Naive B cell (primary cell): ENCODE results near the gene GFOD1. TPM values are rescaled to one million over a fixed set of nuclear protein-coding genes. Genes with fewer than 3 reads are reported as not detected.
A peak's percentile ranks its signal among the peaks of the same experiment; 100 is the strongest.

ENCODE experiments used
- ATAC-seq, 2 donors: fragments of 150-1000 bp; cut with Tn5 transposase; 2 replicates each; pipeline ENCODE4 v1.10.0; 2021; ENCODE audit warnings: low read depth in 2 of 2, mild to moderate bottlenecking in 2 of 2, moderate library complexity in 2 of 2
- DNase-seq: peaks from one replicate; pipeline ENCODE4 v3.0.0; 2022
- H3K27ac Mint-ChIP-seq, 6 donors: one replicate each; pipeline ENCODE4 v1.8.0; 2020 to 2022; ENCODE audit warnings: mild to moderate bottlenecking in 6 of 6, mixed read lengths in 6 of 6, moderate library complexity in 5 of 6, inconsistent platforms in 2 of 6
- H3K27me3 Mint-ChIP-seq, 3 donors: one replicate each; pipeline ENCODE4 v1.8.0; 2021 to 2022; ENCODE audit warnings: mixed read lengths in 3 of 3, mild to moderate bottlenecking in 1 of 3
- H3K36me3 Mint-ChIP-seq, 2 donors: one replicate each; pipeline ENCODE4 v1.8.0; 2020 to 2022; ENCODE audit warnings: mixed read lengths in 2 of 2, inconsistent platforms in 1 of 2, mild to moderate bottlenecking in 1 of 2
- H3K4me1 Mint-ChIP-seq, 3 donors: one replicate each; pipeline ENCODE4 v1.8.0; 2020 to 2022; ENCODE audit warnings: mixed read lengths in 3 of 3, inconsistent platforms in 1 of 3, mild to moderate bottlenecking in 1 of 3, moderate library complexity in 1 of 3
- H3K4me3 Mint-ChIP-seq, 8 donors: one replicate each; pipeline ENCODE4 v1.8.0; 2020 to 2022; ENCODE audit warnings: mild to moderate bottlenecking in 8 of 8, mixed read lengths in 8 of 8, moderate library complexity in 8 of 8, inconsistent platforms in 2 of 8
- H3K9me3 Mint-ChIP-seq, 7 donors: one replicate each; pipeline ENCODE4 v1.8.0; 2020 to 2022; ENCODE audit warnings: mixed read lengths in 7 of 7, mild to moderate bottlenecking in 5 of 7, inconsistent platforms in 2 of 7, moderate library complexity in 1 of 7
- polyA plus RNA-seq, 6 donors: library from polyadenylated mRNA; unstranded; fragments of 300-500 nt; fragmentation: Illumina TruSeq; gene quantifications; one replicate each; pipeline ENCODE4 v1.2.3, GENCODE V29; 2021; ENCODE audit warnings: low read depth in 6 of 6

GFOD1 gene, protein sequence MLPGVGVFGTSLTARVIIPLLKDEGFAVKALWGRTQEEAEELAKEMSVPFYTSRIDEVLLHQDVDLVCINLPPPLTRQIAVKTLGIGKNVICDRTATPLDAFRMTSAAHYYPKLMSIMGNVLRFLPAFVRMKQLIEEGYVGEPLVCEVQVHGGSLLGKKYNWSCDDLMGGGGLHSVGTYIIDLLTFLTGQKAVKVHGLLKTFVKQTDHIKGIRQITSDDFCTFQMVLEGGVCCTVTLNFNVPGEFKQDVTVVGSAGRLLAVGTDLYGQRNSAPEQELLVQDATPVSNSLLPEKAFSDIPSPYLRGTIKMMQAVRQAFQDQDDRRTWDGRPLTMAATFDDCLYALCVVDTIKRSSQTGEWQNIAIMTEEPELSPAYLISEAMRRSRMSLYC
- 10 to 100 TPM in 1 of 6 donors, 1 to 10 TPM in 5; 2.9 to 10.7 (median 5.4) TPM for polyA plus RNA-seq

DNA sequence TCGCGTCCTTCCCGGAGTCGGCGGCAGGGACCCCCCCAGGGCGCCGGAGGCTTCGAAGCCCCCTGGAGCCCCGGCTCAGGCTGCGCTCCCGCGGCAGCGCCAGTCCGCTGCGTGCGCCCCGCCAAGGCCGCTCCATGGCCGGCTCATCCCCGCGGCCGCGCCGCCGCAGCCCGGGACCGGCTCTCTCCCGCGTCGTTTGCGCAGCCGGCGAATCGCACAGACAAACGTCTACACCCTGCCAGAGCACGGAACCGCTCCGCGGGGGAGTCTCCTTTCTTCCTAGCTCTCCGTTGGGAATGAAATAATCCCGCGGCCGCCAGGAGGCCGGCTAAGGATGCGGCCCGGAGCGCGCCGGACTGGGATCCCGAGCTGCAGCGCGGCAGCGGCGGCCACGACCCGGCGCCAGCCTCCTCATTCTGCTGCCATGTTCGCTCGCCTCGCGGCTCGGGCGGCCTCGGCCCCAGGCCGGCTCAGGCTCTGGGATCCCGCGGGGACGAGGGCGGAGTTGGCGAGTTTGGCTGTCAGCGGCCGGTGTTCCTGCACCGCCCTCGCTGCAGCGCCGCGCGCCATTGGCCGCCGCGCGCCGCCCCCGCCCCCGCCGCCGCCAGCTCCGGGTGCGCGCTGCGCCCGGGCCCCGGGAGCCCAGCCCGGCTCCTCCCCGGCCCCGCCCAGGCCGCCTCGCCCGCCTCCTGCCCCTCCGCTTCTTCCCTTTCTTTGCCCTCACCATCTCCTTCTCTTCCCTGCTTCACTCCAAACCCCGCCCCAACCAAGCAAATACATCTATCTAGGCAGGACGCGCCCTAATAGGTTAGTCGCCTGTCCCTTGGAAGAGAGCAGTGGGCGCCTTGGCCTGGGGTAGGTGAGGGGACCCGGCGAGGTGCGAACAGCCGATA lies at the start of gene GFOD1:
GFOD1 (minus strand) TSS at position 479 of the 893 bp plus-strand sequence. CDS start 710 bp downstream, outside the sequence.
- Mint-ChIP-seq H3K4me1 (peaks cover 32 to 42% (median 33%) of the 10 kb centered on the region in 3 donors), H3K36me3 (no peaks in the 10 kb centered on the region), H3K4me3 (peak within 1 kb of the TSS; percentile 82 to 99 (median 94)), H3K9me3 (peaks cover 0 to 2% (median 0%) of the 10 kb centered on the region in 7 donors), H3K27me3 (no peaks in the 10 kb centered on the region), H3K27ac (peak within 1 kb of the TSS; percentile 72 to 96 (median 89))
- DNase-seq (peak; percentile 79), ATAC-seq (peak; percentile 65 to 66)

DNA sequence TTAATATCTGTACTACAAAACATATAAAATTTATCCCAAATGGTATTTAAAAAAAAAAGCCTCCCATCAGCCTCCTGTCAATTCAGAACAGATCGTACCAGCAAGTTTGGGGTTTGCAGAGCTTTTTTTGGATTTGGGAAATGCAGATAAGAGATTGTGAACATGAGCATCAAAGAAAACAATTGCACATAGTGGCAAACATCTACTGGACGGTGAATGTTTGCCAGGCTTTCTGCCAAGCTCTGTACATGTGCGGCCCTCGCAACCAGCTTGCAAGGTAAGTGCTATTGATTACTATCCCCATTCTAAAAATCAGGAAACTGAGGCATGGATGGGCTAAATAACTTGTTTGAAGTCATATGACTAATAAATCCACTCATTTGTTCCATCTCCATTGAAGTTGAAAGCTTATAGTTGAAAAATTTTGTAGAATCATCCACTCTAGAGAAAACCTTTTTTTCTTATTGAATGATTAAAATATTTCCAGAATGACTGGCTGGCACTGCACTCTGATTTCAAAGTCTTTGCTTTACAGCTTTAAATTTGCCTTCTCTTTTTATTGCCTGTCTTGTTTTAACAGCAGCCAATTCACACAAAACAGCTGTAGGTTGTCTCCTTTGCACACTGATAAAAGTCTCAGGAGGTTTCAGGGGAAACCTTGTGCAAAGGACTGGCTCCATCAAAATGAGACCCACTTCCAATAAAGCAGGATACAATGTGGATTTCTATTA lies 49.6 kb upstream of the GFOD1 start:
- H3K27me3 Mint-ChIP-seq = no peaks in the 10 kb centered on the region
- ATAC-seq = no peak
- DNase-seq = no peak
- H3K4me1 Mint-ChIP-seq = peaks cover 4 to 20% (median 12%) of the 10 kb centered on the region in 3 donors
- no peaks in the 10 kb centered on the region for H3K9me3 Mint-ChIP-seq
- no peak overlapping the region for H3K4me3 Mint-ChIP-seq
- H3K36me3 Mint-ChIP-seq = no peaks in the 10 kb centered on the region
- no peak overlapping the region for H3K27ac Mint-ChIP-seq

DNA sequence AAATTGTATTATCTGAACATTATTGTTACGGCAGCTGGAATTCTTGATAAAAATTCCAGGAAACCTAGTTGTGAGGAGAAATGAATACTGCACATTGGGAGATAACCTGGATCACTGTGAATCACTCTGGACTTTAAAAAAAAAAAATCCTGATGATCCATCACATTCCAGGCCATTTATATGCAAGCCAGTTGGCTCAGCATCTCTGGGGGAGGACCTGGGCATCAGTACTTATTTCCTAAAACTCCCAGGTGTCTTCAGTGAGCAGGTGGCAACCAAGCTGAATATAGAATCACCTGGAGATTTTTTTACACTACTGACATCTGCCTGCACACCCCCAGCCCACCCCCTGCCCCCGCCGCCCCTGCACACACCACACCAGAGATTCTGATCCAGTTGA lies 47.9 kb upstream of the GFOD1 start:
- Mint-ChIP-seq H3K36me3 (no peaks in the 10 kb centered on the region), H3K27ac (no peak overlapping the region), H3K4me3 (no peak overlapping the region), H3K9me3 (no peaks in the 10 kb centered on the region), H3K27me3 (no peaks in the 10 kb centered on the region), H3K4me1 (peaks cover 4 to 20% (median 12%) of the 10 kb centered on the region in 3 donors)
- DNase-seq (no peak), ATAC-seq (no peak)

DNA sequence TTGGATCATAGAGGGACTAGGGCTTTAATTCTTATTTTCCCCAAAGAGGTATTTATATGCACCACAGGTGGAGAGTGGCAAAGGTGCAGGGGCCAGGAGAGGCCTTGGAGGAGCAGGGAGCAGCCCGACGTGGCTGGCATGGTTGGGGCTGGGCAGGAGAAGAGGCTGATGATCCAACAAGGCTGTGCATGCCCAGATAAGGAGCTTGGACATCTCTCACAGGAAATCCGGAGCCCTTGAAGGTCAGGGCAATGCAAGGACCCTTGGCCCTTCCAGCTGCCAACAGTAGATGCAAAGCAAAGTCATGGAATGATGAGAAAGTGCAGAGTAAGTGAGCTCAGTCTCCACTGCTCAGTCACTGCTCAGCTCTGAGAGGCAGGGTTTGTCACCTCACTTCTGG lies 47.1 kb upstream of the GFOD1 start:
- peaks cover 1 to 13% (median 9%) of the 10 kb centered on the region in 3 donors for H3K4me1 Mint-ChIP-seq
- H3K27me3 Mint-ChIP-seq = no peaks in the 10 kb centered on the region
- DNase-seq (no peak), ATAC-seq (no peak)
- H3K27ac Mint-ChIP-seq = no peak overlapping the region
- H3K9me3 Mint-ChIP-seq = no peaks in the 10 kb centered on the region
- no peaks in the 10 kb centered on the region for H3K36me3 Mint-ChIP-seq
- H3K4me3 Mint-ChIP-seq = no peak overlapping the region

DNA sequence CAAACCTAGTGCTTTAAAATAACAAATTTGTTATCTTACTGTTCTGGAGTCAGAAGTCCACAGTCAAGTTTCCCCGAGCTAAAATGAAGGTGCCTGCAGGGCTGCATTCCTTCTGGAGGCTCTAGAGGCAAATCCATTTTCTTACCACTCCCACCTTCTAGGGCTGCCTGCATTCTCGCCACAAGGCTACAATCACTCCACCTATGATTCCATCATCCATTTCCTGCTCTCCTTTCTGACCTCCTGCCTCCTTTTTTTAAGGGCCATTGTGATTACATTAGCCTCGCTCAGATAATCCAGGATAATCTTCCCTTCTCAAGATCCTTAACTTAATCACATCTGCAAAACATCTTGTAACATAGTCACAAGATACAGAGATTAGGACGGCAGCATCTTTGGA lies 44.6 kb upstream of the GFOD1 start:
- Mint-ChIP-seq H3K4me3 (no peak overlapping the region), H3K9me3 (no peaks in the 10 kb centered on the region), H3K36me3 (no peaks in the 10 kb centered on the region), H3K27ac (peak overlapping the region in 1 of 6 donors; percentile 97), H3K4me1 (peaks cover 9 to 17% (median 9%) of the 10 kb centered on the region in 3 donors), H3K27me3 (no peaks in the 10 kb centered on the region)
- DNase-seq (no peak), ATAC-seq (no peak)

DNA sequence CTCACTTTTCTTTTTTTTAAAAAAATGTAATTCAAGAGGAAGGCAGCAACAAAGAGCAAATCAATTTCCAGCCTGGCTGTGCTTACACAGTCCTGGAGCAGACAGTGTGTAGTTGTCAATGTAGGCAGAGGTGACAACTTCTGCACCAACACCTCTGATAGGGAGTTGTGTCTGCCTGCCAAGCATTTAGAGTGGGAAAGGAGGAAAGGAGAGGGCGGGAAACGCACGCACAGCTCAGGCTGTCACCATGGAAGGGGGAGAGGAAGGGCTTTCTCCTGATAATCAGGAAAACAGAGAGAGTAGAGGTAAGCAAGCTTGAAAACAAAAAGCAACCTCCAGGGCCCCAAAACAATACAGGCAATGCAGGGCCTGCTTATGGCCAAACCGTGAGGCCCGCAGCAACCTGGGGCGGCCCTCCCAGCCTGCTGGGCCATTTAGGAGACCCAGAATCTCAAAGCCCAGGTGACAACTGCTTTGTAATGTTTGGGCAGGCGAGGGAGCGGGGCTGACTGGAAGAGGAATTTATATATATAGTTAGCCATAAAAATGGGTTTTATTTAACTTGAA lies 41.5 kb upstream of the GFOD1 start:
- Mint-ChIP-seq H3K36me3 (no peaks in the 10 kb centered on the region), H3K9me3 (no peaks in the 10 kb centered on the region), H3K27me3 (no peaks in the 10 kb centered on the region), H3K4me3 (no peak overlapping the region), H3K27ac (peak overlapping the region; percentile 77 to 95 (median 91)), H3K4me1 (peaks cover 24 to 43% (median 40%) of the 10 kb centered on the region in 3 donors)
- no peak for ATAC-seq
- no peak for DNase-seq

DNA sequence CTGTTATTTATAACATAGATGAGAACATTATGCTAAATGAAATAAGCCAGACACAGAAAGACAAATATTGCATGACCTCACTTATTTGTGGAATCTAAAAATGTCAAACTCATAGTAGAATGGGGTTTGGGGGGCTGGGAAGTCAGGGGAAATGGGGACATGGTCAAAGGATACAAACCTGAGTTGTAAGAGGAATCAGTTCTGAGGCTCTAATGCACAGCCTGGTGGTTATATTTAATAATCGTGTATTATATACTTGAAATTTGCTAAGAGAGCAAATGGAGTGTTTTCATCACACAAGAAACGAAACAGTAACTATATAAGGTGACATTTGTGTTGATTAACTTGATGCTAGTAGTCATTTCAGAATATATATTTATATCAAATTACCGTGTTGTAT lies 40.8 kb upstream of the GFOD1 start:
- DNase-seq = no peak
- H3K27ac Mint-ChIP-seq = peak overlapping the region in 5 of 6 donors; percentile 33 to 92 (median 77)
- H3K27me3 Mint-ChIP-seq = no peaks in the 10 kb centered on the region
- H3K4me3 Mint-ChIP-seq = no peak overlapping the region
- no peaks in the 10 kb centered on the region for H3K36me3 Mint-ChIP-seq
- no peaks in the 10 kb centered on the region for H3K9me3 Mint-ChIP-seq
- H3K4me1 Mint-ChIP-seq = peaks cover 26 to 46% (median 43%) of the 10 kb centered on the region in 3 donors
- ATAC-seq = no peak

DNA sequence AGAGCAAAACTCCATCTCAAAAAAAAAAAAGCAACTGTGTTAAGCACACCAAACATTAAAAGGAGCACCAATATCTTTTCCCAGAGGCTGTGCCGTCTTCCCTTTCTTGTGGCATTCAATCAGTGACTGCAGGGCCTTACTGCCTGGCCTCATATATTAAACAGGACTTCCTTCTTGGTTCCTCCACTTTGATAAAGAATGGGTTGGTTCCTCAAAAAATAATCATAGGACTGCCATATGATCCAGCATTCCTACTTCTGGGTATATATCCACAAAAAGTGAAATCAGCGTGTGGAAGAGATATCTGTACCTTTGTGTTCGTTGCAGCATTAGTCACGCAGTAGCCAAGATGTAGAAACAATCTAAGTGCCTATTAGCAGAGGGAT lies 40.3 kb upstream of the GFOD1 start:
- peak overlapping the region; percentile 5 to 94 (median 72) for H3K27ac Mint-ChIP-seq
- H3K27me3 Mint-ChIP-seq = no peaks in the 10 kb centered on the region
- H3K36me3 Mint-ChIP-seq = no peaks in the 10 kb centered on the region
- ATAC-seq (no peak), DNase-seq (no peak)
- H3K9me3 Mint-ChIP-seq = no peaks in the 10 kb centered on the region
- peak overlapping the region in 3 of 8 donors; percentile 54 to 74 (median 70) for H3K4me3 Mint-ChIP-seq
- peaks cover 26 to 46% (median 43%) of the 10 kb centered on the region in 3 donors for H3K4me1 Mint-ChIP-seq

DNA sequence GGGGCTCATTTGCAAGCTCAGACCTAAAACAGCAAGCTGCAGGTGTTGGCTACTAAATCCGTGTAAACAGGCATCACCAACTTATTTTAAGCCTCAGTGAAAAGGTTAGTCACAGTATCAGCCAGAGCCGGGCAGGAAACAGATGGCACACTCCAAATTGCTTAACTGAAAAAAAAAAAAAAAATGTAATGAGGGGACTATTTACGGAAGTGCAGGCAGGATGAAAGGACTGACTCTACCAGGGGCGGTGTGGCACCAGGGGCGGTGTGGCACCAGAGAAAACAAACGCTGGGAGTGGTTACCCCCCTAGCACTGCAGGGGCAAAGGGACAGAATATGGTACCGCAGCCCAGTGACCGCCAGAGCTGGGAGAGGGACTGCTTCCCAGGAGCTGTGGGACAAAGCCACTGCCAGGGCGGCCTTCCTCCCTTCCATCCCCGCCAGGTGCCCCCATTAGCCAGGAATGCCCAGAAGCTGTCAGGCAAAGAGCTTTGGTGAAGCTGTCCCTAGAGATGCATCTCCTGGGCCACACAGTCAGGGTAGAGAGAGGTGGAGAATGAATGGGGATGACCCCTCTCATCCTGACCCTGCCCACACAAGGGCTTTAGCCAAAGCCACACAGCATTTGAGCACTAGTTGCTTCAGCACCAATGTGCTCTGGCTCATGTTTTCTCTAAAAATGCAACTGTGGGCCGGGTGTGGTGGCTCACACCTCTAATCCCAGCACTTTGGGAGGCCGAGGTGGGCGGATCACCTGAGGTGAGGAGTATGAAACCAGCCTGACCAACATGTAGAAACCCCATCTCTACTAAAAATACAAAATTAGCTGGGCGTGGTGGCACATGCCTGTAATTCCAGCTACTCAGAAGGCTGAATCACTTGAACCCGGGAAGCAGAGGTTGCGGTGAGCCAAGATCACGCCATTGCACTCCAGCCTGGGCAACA lies 39.6 kb upstream of the GFOD1 start:
- H3K4me1 Mint-ChIP-seq = peaks cover 26 to 46% (median 43%) of the 10 kb centered on the region in 3 donors
- DNase-seq (peak; percentile 83), ATAC-seq (peak; percentile 97)
- H3K36me3 Mint-ChIP-seq = no peaks in the 10 kb centered on the region
- no peaks in the 10 kb centered on the region for H3K9me3 Mint-ChIP-seq
- H3K27me3 Mint-ChIP-seq = no peaks in the 10 kb centered on the region
- peak overlapping the region; percentile 36 to 94 (median 80) for H3K27ac Mint-ChIP-seq
- peak overlapping the region; percentile 0 to 74 (median 54) for H3K4me3 Mint-ChIP-seq

DNA sequence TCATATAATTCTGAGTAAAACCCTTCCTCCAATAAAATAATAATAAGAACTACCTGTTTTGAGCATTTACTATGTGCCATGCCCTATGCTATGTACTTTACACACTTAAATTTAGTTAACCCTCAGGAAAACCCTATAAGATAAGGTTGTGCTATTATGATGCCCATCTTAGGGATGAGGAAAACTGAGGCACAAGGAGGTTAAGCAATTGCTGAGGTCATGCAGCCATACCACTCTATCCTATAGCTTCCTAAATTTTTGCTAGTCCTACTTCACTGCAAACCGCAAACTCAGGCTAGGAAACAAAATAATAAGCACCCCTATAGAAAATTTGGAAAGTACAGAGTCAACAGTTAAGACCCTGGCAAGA lies 38.9 kb upstream of the GFOD1 start:
- H3K4me1 Mint-ChIP-seq = peaks cover 26 to 46% (median 43%) of the 10 kb centered on the region in 3 donors
- peak overlapping the region in 7 of 8 donors; percentile 0 to 74 (median 62) for H3K4me3 Mint-ChIP-seq
- no peak for ATAC-seq
- no peaks in the 10 kb centered on the region for H3K36me3 Mint-ChIP-seq
- no peaks in the 10 kb centered on the region for H3K9me3 Mint-ChIP-seq
- no peak for DNase-seq
- no peaks in the 10 kb centered on the region for H3K27me3 Mint-ChIP-seq
- peak overlapping the region; percentile 36 to 94 (median 78) for H3K27ac Mint-ChIP-seq

DNA sequence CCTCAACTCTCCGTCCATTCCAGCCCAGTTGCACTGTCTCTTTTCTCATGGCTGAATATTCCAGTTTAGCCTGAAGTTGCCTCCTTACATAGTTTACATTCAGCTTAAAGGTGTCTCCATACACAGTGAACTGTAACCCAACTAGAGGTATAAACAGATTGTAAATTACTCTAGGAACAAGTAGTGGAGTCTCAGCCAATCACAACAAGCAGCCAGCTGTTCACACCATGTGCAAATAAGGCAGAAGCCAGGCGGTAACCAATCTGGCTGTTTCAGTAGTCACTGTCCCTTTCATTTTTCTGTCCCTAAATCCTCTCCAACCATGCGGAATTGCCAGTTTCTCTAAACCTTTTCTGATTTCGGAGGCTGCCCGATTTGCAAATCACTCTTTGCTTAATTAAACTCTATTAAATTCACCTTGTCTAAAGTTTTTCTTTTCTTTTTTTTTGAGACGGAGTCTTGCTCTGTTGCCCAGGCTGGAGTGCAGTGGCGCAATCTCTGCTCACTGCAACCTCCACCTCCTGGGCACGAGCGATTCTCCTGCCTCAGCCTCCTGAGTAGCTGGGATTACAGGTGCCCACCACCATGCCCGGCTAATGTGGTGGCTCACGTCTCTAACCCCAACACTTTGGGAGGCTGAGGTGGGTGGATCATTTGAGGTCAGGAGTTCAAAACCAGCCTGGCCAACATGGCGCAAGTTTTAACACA lies 37.6 kb upstream of the GFOD1 start:
- Mint-ChIP-seq H3K36me3 (no peaks in the 10 kb centered on the region), H3K27me3 (no peaks in the 10 kb centered on the region), H3K27ac (peak overlapping the region in 5 of 6 donors; percentile 30 to 94 (median 84)), H3K4me3 (peak overlapping the region in 4 of 8 donors; percentile 30 to 47 (median 34)), H3K4me1 (peaks cover 26 to 46% (median 43%) of the 10 kb centered on the region in 3 donors), H3K9me3 (no peaks in the 10 kb centered on the region)
- no peak for DNase-seq
- ATAC-seq = no peak
